DMS53 treated with DMSO at 0.1 percent for 48 hours (cell line): ENCODE measurements around the gene SLC16A11.
"Not testable (repeated sequence)": the region's sequence is repeated elsewhere in the genome, so short reads cannot be mapped to it uniquely, and the experiment has no call there.

Experiments
- DNase-seq: peaks from one replicate; lab custom pipeline; 2025; ENCODE audit not compliant: unreplicated experiment; lab: John Stamatoyannopoulos, UW

Gene SLC16A11

DNA sequence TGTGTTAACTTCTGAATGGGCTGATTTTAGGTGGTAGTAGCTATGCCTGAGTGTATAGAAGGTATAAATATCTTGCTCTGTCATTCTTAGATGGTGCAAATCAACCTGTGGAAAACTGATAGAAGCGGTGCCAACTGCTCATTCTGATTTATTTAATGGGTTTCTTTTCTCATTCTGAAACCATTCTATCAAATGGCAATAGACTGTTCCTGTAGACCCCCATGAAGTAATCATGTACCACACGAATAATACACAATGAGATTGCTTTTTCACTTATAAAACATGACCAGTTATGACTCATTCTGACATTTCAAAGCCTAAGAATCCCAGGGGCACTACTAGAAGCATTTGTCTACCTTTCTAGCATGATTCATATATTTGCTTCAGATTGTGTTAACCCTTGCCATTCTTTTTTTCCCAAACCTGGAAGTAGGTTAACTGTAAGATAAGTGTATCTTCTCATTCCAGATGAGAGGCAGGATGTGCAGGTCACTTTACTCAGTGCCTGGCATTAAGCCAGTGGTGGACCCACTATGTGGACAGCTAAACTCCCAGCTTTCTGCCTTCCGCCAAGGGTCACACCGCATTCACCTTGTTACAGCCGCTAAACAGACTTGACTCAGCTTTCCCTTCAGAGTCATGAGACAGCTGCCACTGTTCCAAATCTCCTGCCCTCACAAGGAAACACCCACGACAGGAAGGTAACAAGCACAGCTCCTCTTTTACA is 16.4 kb upstream of the SLC16A11 start:
- DNase-seq = peak; percentile 33

DNA sequence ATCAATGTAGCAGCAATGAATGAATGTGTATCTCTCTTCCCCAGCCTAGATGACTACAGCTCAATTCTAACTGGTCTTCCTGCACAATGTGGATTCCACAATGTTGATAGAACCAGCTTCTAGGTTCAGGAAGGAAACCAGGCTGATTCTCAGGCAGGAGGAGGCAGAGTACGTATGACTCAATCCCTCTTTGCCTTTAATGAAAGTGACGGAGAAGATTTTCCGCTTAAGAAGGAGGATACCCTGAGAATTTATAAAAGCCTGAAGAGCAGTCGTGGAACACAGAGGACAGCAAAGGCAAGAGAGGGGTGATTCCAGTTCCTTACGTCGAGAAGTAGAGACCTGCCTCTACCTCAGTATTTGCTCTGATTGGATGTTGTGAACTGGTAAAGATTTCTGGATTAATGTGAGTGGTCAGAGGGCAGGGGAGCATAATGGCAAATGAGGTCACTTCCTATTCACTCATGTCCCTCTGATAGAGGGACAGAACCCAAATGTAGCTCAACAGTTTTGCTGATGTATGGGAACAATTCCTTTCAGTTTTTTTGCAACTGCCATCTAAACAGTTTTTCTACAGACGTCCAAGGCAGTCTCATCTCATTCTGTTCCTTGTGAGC is 15.0 kb upstream of the SLC16A11 start:
- no peak for DNase-seq

DNA sequence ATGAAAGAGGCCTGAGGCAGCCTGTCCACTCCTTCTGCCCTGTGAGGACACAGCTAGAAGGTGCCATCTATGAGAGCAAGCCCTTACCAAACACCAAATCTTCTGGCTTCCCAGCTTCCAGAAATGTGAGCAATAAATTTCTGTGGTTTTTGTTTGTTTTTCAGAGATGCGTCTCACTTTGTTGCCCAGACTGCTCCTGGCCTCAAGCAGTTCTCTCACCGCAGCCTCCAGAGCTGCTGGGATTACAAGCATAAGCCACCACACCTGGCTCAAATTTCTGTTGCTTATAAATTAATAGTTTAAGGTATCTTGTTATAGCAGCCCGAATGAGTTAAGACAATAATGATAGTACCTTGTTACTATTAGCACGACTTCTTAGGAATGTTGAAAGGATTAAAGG is 12.5 kb upstream of the SLC16A11 start:
- DNase-seq = no peak

DNA sequence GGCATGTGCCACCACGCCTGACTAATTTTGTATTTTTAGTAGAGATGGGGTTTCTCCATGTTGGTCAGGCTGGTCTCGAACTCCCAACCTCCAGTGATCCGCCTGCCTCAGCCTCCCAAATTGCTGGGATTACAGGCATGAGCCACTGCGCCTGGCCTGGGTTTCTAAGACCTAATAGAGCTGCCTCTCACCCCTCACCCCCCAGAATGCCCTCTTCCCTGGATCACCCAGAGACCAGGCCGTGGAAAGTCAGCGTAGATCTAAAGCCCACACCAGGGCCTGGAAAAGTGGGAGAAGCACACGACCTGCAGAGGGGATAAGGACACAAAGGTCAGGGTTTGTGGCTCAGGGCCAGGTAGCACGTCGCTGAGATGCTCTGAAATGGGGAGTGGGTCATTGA is 6.7 kb upstream of the SLC16A11 start:
- not testable (repeated sequence) for DNase-seq

DNA sequence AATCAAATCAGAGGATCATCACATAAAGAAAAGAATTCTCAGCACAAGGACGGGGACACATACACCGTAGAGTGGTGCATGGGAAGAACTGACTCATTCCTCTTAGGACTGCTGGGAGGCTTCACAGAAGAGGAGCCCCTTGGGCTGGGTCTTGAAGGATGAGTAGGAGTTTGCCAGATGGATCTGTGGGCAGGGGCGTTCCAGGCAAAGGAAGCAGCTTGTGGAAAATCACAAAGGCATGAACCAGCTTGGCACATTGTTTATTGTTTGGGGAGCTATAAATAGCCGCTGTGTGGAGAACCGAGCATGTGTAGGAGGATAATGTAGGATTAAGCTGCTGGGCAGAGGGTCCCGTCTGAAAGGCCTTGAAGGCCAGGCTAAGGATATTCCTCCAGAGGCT is 5.1 kb upstream of the SLC16A11 start:
- no peak for DNase-seq

DNA sequence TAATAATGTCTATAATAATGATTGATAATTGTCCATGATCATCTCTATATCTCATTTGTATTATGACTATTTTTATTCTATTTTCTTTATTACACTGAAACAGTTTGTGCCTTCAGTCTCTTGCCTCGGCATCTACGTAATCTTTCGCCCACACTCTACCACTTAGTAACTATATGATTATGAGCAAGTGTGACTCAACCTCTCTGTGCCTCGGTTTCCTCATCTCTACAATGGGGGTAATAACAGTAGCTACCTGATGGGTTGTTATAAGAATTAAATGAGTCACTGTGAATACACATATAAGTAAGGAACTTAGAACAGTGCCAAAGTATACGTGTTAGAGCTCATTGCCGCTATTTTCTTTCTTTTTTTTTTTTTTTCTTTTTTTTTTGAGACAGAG is 3.7 kb upstream of the SLC16A11 start:
- DNase-seq = no peak

DNA sequence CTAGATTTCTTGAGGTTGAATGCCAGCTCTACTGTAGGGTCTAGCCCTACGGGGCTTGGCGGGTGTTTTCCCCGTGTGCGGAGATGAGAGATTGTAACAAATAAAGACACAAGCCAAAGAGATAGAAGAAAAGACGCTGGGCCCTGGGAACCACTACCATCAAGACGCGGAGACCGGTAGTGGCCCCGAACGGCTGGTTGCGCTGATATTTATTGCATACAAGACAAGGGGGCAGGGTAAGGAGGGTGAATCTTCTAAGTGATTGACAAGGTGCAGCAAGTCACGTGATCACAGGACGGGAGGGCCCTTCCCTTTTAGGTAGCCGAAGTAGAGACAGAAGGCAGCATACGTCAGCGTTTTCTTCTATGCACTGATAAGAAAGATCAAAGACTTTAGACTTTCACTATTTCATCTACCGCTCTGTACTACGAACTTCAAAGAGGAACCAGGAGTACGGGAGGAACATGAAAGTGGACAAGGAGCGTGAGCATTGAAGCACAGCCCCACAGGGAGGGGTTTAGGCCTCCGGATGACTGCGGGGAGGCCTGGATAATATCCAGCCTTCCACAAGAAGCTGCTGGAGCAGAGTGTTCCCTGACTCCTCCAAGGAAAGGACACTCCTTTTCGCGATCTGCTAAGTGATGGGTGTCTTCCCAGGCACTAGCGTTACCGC is 3.0 kb upstream of the SLC16A11 start:
- DNase-seq = peak; percentile 46

DNA sequence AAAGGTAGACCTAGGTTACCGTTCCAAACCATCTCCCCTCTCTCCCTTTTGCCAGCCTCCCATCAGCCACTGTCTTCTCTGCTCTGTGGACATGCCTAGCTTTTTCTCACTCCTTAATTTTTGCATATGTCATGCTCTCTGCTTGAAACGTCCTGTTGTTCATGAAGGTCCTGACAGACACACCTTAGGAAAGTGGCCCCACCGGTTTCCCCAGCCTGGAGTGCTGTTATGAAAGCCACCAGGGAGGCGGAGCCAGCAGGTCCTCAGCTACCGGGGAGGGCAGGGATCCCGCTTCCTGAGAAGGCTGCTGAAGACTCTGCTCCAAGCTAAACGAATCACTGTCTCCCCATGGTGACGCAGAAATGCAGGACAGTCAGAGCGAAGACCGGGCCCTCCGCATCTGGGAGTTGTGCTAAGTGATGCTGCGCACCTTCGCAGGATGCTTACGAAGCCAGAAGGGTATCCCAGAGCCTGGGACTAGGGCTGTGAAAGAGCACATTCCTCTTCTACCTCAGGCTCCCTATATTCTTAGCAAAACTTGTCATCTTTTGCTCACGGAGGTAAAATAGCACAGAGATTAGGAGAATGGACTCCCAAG is 2.3 kb upstream of the SLC16A11 start:
- peak; percentile 88 for DNase-seq

DNA sequence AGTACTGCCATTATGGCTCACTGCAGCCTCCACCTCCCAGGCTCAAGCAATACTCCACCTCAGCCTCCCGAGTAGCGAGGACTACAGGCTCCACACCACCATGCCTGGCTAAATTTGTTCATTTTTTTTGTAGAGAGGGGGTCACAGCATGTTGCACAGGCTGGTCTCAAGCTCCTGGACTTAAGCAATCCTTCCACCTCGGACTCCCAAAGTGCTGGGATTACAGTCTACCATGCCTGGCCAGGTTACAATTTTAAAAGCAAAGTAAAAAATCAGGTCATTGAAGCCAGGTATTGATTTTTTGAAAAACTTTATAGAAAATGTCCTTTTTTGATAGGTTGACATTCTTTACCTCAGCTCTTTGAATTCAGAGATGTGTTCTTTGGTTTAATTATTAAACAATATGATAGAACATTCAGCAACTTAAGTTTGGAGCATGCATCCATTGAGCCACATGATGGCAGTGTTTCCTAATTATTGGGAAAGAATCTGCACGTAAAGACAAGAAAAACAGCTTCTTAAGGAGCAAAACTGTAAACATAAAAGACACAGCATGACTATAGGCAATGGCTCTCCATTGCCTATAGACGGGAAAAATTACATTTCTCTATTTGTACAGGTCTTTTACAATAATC is 1.7 kb upstream of the SLC16A11 start:
- peak; percentile 84 for DNase-seq

DNA sequence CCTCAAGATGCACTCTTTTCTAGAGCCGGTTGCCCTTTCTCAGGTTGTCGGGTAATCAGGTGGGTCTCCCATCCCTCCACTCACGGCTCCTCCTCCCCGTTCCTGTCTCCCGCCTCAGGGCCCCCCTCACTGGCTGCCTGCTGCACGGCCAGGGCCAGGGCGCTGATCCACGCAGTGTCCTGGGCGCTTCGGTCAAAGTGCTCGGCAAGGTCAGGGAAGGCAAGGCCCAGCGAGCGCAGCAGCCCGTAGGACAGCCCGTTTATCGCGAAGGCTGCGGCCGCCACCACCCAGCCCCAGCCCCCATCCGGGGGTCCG is 753 bp downstream of the SLC16A11 start:
- DNase-seq = no peak

DNA sequence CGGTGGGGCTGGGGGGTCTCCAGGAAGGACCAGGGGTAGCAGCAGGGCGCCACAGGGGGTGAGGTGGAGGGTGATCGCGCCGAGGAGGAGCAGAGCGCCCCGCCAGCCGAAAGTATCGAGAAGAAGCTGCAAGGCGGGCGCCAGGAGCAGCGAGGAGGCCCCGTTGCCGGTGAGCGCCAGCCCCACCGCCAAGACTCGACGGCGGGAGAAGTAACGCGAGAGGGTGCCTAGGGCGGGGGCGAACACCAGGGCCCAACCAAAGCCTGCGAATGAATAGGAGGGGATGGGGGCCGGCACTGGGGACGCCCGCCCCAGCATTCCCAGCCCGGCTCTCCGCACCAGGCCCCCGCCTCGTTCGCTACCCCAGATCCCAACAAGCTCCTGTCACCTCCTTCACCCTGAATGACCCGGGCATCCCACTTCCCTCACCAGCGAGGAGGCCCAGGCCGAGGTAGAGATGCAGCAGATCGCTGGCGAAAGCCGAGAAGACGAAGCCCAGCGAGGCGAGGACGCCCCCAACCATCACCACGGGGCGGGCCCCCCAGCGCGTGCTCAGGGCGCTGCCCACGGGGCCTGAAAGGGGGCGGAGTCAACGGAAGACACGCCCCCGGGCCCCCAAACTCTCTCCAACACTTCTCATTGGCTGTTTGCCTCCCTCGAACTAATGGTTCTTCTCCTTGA is 1.3 kb downstream of the SLC16A11 start:
- DNase-seq = no peak

DNA sequence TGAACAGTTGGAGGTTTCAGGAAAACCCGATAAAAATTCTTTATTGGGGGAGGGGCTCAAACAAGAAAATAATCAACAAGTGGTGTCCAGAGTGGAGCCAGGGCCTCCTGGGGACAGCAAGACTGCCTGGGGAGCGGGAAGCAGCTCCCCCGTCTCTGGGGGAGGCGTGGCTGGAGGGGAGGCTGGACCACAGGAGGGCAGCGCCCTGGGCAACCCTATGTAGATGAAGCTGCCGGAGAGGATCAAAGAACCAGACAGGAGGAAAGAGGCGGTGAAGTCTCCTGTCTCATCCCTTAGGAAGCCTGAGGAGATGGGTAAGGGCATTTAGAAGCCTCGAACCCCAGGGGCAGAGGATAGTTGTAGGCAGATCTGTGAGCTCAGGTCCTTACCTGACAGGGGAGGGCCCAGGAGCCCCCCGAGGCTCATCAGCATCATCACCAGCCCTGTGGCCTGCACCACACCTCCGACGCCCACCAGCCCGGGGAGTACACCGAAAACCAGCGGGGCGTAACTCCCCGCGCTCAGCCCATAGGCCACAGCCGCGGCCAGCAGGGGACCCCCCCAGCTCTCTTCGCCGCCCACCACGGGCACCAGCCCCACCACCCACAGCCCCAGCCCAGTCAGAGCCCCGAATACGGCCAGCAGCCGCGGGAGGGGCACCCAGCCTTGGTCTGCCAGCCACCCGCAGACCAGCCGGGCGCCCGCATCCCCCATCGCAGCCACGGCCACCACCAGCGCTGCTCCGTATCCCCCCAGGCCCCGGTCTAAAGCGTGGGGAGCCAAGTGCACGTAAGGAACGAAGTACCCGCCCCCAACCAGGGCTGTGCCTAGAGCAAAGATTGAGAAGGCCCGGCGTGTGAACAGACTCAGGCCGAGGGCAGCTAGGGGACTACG is 2.0 kb downstream of the SLC16A11 start:
- DNase-seq = no peak

DNA sequence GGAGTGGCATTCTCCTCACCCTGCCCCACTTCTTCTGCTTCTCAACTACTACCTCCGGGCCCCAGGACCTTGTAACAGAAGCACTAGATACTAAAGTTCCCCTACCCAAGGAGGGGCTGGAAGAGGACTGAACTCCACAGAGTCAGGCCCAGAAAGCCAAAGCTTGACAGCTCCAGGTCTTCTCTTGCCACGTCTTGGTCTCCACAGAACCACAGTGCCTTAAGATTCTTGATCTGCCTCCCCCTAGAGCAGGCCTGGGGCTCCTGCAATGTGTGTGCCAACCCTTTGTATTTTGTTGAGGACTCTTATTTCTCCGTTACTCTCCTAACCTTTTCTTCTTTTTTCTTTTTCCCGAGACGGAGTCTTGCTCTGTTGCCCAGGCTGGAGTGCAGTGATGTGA is 4.1 kb downstream of the SLC16A11 start:
- no peak for DNase-seq

DNA sequence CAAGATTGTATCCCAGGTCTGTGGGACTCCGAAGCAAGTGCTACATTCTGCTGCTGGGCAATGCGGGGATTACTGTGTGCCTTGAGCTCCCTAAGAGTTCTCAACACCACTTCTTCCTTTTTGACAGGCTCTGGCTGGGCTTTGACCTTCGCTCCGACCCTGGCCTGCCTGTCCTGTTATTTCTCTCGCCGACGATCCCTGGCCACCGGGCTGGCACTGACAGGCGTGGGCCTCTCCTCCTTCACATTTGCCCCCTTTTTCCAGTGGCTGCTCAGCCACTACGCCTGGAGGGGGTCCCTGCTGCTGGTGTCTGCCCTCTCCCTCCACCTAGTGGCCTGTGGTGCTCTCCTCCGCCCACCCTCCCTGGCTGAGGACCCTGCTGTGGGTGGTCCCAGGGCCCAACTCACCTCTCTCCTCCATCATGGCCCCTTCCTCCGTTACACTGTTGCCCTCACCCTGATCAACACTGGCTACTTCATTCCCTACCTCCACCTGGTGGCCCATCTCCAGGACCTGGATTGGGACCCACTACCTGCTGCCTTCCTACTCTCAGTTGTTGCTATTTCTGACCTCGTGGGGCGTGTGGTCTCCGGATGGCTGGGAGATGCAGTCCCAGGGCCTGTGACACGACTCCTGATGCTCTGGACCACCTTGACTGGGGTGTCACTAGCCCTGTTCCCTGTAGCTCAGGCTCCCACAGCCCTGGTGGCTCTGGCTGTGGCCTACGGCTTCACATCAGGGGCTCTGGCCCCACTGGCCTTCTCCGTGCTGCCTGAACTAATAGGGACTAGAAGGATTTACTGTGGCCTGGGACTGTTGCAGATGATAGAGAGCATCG is 5.6 kb downstream of the SLC16A11 start:
- no peak for DNase-seq

DNA sequence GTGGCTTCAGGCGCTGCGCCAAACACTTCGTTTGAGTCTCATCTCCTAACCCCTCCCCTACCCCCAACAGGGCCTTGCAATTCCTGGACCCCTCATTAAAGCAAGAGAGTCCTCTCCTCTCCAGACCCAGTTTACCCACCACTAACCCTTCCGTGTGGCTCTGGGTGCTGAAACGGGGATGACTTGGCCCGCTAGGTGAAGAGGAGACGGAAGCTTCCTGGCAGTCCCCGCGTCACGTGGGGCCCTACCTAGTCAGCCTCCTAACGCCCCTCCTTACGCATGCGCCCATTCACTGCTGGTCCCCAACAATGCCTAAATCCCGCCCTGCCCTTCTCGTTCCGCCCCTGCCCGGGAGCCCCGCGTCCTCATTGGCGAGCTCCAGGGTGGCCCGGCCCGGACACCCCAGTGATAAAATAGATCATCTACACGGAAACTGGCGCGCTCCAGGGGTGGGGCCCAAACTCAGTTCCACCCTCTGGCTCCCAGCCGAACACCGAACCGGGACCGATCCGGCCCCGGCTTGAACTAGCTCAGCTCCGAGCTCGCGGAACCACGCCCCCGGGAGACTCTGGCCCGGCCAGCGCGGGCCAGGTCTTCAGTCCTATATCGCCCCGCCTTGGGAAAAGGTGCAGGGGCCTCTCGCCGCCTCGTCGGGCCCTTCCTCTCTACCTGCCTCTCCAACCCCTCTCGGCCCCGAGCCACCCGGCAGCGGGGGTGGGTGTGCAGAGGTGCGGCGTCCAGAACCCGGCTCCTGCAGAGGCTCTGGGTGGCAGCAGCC is 8.1 kb downstream of the SLC16A11 start, which contains the start of gene SLC16A13:
Gene SLC16A13 (plus strand): TSS at position 425 of the 778 bp plus-strand sequence. CDS start 368 bp downstream, outside the sequence.
- peak; percentile 98 for DNase-seq

DNA sequence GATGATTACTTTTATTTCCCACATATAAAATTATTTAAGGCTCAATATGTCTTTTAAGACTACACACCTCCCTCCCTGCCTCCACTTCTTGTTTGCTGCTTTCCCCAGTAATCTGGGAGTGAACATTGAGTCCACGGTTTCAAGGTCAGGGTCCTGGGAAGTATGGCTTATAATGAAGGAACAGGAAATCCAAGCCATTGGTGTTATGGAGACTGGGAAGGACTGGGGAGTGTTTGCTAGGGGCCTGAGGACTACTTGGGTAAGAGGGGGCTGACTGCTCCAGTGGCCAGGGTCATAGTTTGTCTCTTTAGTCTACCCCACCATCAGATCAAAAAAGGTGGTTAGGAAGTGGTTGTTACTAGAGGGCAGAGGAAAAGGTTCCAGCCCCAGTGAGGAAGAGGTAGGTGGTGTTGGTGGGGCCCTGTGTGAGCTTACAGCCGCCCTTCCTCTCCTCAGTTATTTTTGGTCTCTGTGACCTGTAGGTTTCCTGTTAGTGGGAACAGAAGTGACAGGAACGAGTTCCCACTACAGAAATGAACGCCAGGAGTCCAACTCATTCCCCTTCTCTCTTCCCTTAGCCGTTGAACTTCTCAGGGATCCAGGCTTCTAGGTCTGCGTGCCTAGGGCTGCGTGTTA is 8.8 kb downstream of the SLC16A11 start:
- no peak for DNase-seq

DNA sequence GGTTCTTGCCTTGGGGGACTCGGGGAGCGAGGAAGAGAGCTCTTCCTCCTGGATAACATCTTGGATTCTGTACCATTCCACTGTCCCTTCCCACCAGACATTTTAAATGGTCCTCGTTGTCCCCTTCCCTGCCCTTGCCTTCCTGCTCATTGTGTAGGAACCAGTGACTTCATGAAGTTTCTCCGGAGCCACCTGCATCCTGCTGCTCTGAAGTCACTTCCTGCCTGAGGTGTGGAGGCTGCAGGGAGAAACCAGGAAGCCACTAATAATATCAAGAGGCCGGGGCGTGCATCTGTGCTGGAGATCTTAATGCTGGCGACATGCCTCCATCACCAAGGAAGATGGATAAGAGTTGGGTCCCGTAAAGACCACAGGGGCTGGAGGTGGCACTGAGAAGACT is 14.2 kb downstream of the SLC16A11 start:
- peak; percentile 4 for DNase-seq

DNA sequence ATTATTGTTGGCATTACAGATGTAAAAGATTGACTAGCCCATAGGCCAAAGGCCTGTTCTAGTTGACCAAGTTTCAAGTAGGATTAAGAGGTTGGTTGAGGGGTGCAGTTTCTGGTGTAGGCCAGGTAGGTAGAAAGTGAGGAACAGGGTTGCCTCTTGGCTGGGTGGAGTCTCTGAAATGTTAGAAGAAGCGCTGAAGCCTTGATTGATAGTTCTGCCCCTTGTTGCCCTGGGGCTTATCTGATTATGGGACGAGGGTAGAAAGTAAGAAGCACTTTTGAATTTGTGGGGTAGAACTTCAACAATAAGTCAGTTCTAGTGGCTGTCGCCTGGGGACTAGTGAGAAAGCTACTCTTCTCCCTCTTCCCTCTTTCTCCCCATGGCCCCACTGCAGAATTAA is 14.8 kb downstream of the SLC16A11 start:
- DNase-seq = no peak
